IPS DF 19.7 (cell line): ENCODE results near the gene ID3.

Experiments used
- DNase-seq: peaks from one replicate; pipeline ENCODE4 v3.0.0-alpha.2; 2013; ENCODE audit warnings: low read depth, low spot score

Gene ID3

DNA sequence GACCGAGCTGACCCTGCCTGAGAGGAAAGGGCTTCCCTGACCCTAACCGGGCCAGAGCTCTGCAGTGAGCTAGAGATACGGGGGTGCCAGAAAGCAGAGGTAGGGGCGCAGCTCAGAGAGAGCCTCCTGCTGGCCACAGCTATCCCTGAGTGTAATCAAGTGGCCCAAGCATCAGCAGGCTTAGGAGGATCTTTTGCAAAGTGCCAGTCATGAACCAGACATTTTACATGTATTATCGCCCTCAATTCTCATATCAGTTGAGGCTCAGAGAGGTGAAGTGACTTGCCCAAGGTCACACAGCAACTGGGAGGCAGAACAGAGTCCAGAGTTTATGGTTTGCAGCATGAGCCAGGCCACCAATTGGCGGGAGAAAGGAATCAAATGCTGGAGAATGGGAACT lies 7.0 kb upstream of the ID3 start:
- DNase-seq = no peak

- DNase-seq = no peak
Measured at GRCh38 chr1:23565776-23566175, 6.5 kb upstream of the ID3 start.

GRCh38 chr1:23564529-23565122 lies 5.3 kb upstream of the ID3 start:
- no peak for DNase-seq

- no peak for DNase-seq
Measured at GRCh38 chr1:23563755-23564374, 4.6 kb upstream of the ID3 start.

- no peak for DNase-seq
Measured at GRCh38 chr1:23563003-23563402, 3.7 kb upstream of the ID3 start.

GRCh38 chr1:23562137-23562876 lies 3.0 kb upstream of the ID3 start:
- DNase-seq = no peak

GRCh38 chr1:23561813-23562100 lies 2.5 kb upstream of the ID3 start:
- DNase-seq = no peak

- DNase-seq = no peak
Measured at GRCh38 chr1:23561076-23561812, 1.9 kb upstream of the ID3 start.

GRCh38 chr1:23559985-23560741 lies 862 bp upstream of the ID3 start:
- no peak for DNase-seq

DNA sequence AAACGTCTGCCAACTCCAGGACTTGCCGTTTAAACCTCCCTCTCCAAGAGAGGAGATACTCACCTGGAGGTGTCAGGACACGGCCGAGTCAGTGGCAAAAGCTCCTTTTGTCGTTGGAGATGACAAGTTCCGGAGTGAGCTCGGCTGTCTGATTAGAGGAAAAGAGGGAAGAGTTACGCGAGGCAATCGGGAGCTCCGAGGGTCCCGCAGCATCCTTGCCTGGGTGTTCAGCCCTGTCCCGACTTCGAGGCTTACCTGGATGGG lies 497 bp downstream of the ID3 start:
- DNase-seq = no peak

- no peak for DNase-seq
Measured at GRCh38 chr1:23558140-23558871, 995 bp downstream of the ID3 start.

DNA sequence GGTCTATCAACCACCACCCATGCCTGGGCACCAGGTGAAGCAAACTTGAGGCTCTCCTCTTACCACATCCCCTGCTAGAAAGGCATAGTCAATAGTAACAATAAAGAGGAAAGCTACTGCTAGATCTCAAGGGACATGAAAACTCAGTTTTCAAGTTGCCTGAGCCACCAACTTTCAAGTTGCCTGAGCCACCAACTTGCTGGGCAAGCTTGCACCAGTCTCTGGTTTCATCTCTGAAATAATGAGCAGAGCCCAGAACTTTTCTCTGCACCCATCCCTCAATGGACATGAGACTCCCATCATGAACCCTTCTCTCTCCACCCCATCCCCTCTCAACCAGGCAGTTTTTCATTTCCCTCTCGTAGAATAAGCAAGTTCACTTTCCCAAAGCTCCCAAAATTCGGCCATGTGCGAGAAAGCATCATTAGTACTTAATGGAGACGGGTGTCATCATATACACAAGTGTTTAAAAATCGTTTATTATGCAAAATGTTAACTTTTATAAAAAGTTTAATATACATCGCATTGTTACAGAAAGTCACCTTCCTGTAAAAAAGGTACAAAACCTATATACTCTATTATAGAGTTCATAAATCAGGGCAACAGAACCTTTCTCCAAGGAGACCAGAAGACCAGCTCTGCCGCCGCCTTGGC lies 1.7 kb downstream of the ID3 start:
- no peak for DNase-seq

- DNase-seq = no peak
Measured at GRCh38 chr1:23556635-23557470, 2.4 kb downstream of the ID3 start.

DNA sequence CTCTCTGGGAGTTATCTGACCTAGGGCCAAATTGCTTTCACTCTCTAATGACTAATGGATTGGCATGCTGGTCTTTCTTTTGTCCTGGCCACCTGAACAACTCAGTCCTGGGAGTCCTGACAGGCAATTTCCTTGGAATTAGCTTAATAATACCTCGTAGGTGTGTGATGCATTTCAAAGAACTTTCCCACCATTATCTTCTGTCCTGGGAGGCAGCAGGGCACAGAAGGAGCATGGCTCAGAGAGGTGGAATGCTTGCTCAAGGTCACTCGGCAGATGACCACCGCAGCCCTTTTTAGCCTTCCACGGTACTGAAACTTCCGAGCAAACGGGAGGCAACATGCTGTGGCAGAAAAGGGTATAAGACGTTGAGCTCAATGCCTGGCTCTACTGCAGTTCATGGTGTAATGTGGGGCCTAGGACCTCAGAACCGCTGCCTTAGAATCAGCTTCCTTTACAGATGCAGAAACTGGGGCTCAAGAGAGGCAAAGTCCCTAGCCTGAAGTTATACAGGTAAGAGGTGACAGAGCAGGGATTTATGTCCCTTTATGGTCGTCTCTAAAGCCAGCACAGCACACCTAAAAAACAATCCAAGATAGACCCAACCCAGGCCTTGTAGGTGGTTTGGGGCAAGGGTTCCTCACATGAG lies 3.2 kb downstream of the ID3 start:
- peak; percentile 98 for DNase-seq

- DNase-seq = no peak
Measured at GRCh38 chr1:23555270-23555985, 3.9 kb downstream of the ID3 start.

- DNase-seq = no peak
Measured at GRCh38 chr1:23554481-23555269, 4.6 kb downstream of the ID3 start.

GRCh38 chr1:23554127-23554480 lies 5.2 kb downstream of the ID3 start:
- no peak for DNase-seq
